Measurements from ENCODE around the gene BRD4.

BRD4 gene

GRCh38 chr19:15307169-15307568 is 25.2 kb downstream of the BRD4 start:
- Histone ChIP-seq H3K9me3 (ENCODE audit: control insufficient read depth, insufficient read depth, low read depth, low read length) (peaks cover 5% of the 10 kb centered on the region; the same call in 1 of the 2 replicates), H3K36me3 (ENCODE audit: control insufficient read depth, insufficient read depth, low read length) (peaks cover 4% of the 10 kb centered on the region; the same call in 1 of the 2 replicates), H3K4me1 (ENCODE audit: control insufficient read depth, insufficient read depth, low read length) (0 out of 2 replicates have a peak, but pooled peaks cover 3% of the 10 kb centered on the region), H3K27ac (ENCODE audit: low read depth, low read length) (no peak overlapping the region), H3K27me3 (ENCODE audit: control insufficient read depth, insufficient read depth, low read length) (no peaks in the 10 kb centered on the region), H3K4me3 (ENCODE audit: low read depth, low read length) (no peak overlapping the region), H3K9ac (ENCODE audit: low read length) (no peak overlapping the region)

- Histone ChIP-seq H3K9ac (ENCODE audit: low read length) (no peak overlapping the region), H3K27ac (ENCODE audit: low read depth, low read length) (no peak overlapping the region), H3K27me3 (ENCODE audit: control insufficient read depth, insufficient read depth, low read length) (no peaks in the 10 kb centered on the region), H3K9me3 (ENCODE audit: control insufficient read depth, insufficient read depth, low read depth, low read length) (peaks cover 5% of the 10 kb centered on the region; the same call in 1 of the 2 replicates), H3K4me3 (ENCODE audit: low read depth, low read length) (no peak overlapping the region), H3K4me1 (ENCODE audit: control insufficient read depth, insufficient read depth, low read length) (0 out of 2 replicates have a peak, but pooled peaks cover 3% of the 10 kb centered on the region), H3K36me3 (ENCODE audit: control insufficient read depth, insufficient read depth, low read length) (peaks cover 4% of the 10 kb centered on the region; the same call in 1 of the 2 replicates)
Measured at GRCh38 chr19:15305582-15306334, 26.6 kb downstream of the BRD4 start.

GRCh38 chr19:15304140-15304705 is 28.1 kb downstream of the BRD4 start:
- Histone ChIP-seq H3K27ac (ENCODE audit: low read depth, low read length) (no peak overlapping the region), H3K9me3 (ENCODE audit: control insufficient read depth, insufficient read depth, low read depth, low read length) (peaks cover 3% of the 10 kb centered on the region; the same call in 1 of the 2 replicates)

GRCh38 chr19:15303105-15303780 is 29.1 kb downstream of the BRD4 start:
- peaks cover 17% of the 10 kb centered on the region for H3K4me1 ChIP-seq (ENCODE audit: control insufficient read depth, insufficient read depth, low read length)
- no peak overlapping the region for H3K9ac ChIP-seq (ENCODE audit: low read length)
- peaks cover 4% of the 10 kb centered on the region; the same call in 1 of the 2 replicates for H3K36me3 ChIP-seq (ENCODE audit: control insufficient read depth, insufficient read depth, low read length)
- no peaks in the 10 kb centered on the region for H3K27me3 ChIP-seq (ENCODE audit: control insufficient read depth, insufficient read depth, low read length)
- no peak overlapping the region for H3K27ac ChIP-seq (ENCODE audit: low read depth, low read length)
- H3K9me3 ChIP-seq (ENCODE audit: control insufficient read depth, insufficient read depth, low read depth, low read length) = peaks cover 3% of the 10 kb centered on the region; the same call in 1 of the 2 replicates
- H3K4me3 ChIP-seq (ENCODE audit: low read depth, low read length) = no peak overlapping the region

More at GRCh38 chr19:15304140-15304705, 28.1 kb downstream of the BRD4 start:
- Histone ChIP-seq H3K27me3 (ENCODE audit: control insufficient read depth, insufficient read depth, low read length) (no peaks in the 10 kb centered on the region), H3K4me1 (ENCODE audit: control insufficient read depth, insufficient read depth, low read length) (peaks cover 9% of the 10 kb centered on the region), H3K4me3 (ENCODE audit: low read depth, low read length) (no peak overlapping the region), H3K9ac (ENCODE audit: low read length) (no peak overlapping the region), H3K36me3 (ENCODE audit: control insufficient read depth, insufficient read depth, low read length) (peaks cover 4% of the 10 kb centered on the region; the same call in 1 of the 2 replicates)

GRCh38 chr19:15300533-15301197 is 31.7 kb downstream of the BRD4 start:
- Histone ChIP-seq H3K9ac (ENCODE audit: low read length) (no peak overlapping the region), H3K27me3 (ENCODE audit: control insufficient read depth, insufficient read depth, low read length) (no peaks in the 10 kb centered on the region), H3K4me3 (ENCODE audit: low read depth, low read length) (no peak overlapping the region), H3K36me3 (ENCODE audit: control insufficient read depth, insufficient read depth, low read length) (peaks cover 10% of the 10 kb centered on the region; the same call in 1 of the 2 replicates), H3K27ac (ENCODE audit: low read depth, low read length) (no peak overlapping the region), H3K9me3 (ENCODE audit: control insufficient read depth, insufficient read depth, low read depth, low read length) (no peaks in the 10 kb centered on the region), H3K4me1 (ENCODE audit: control insufficient read depth, insufficient read depth, low read length) (peaks cover 33% of the 10 kb centered on the region)

DNA sequence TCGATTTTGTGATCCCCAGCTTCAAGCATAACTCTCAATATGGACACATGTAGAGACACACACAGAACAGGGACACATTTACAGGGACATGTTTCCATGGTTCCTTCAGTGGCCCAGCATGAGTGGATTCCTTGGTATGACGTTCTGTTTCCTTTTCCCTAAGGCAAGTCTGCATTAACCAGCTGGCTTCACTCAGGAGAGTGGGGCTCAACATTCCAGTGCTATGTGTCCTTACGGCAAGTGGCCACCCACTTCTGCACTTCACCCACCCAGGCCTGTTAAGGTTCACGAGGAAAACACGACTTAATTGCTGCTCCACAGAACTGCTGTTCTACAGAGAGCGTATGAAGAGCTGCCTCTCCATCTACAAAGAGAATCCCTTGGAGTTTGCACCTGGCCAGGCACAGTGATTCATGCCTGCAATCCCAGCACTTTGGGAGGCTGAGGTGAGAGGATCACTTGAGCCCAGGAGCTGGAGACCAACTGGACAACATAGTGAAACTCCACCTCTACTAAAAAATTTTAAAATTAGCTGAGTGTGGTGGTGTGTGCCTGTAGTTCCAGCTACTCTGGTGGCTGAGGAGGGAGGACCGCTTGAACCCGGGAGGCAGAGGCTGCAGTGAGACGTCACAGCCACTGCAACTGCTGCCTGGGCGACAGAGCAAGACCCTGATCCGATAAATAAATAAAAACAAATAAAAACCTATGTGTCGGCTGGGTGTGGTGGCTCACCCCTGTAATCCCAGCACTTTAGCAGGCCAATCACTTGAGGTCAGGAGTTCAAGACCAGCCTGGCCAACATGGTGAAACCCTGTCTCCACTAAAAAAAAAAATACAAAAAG is 32.5 kb downstream of the BRD4 start:
- Histone ChIP-seq H3K9me3 (ENCODE audit: control insufficient read depth, insufficient read depth, low read depth, low read length) (no peaks in the 10 kb centered on the region), H3K27me3 (ENCODE audit: control insufficient read depth, insufficient read depth, low read length) (no peaks in the 10 kb centered on the region), H3K27ac (ENCODE audit: low read depth, low read length) (no peak overlapping the region), H3K4me3 (ENCODE audit: low read depth, low read length) (no peak overlapping the region), H3K4me1 (ENCODE audit: control insufficient read depth, insufficient read depth, low read length) (peaks cover 39% of the 10 kb centered on the region), H3K9ac (ENCODE audit: low read length) (no peak overlapping the region), H3K36me3 (ENCODE audit: control insufficient read depth, insufficient read depth, low read length) (peaks cover 10% of the 10 kb centered on the region; the same call in 1 of the 2 replicates)

GRCh38 chr19:15298847-15299567 is 33.3 kb downstream of the BRD4 start:
- H3K4me3 ChIP-seq (ENCODE audit: low read depth, low read length) = no peak overlapping the region
- no peak overlapping the region for H3K27ac ChIP-seq (ENCODE audit: low read depth, low read length)
- H3K27me3 ChIP-seq (ENCODE audit: control insufficient read depth, insufficient read depth, low read length) = no peaks in the 10 kb centered on the region
- H3K9me3 ChIP-seq (ENCODE audit: control insufficient read depth, insufficient read depth, low read depth, low read length) = no peaks in the 10 kb centered on the region
- H3K9ac ChIP-seq (ENCODE audit: low read length) = no peak overlapping the region
- H3K4me1 ChIP-seq (ENCODE audit: control insufficient read depth, insufficient read depth, low read length) = peaks cover 47% of the 10 kb centered on the region
- H3K36me3 ChIP-seq (ENCODE audit: control insufficient read depth, insufficient read depth, low read length) = peaks cover 10% of the 10 kb centered on the region; the same call in 1 of the 2 replicates

- H3K9ac ChIP-seq (ENCODE audit: low read length) = no peak overlapping the region
- no peak overlapping the region for H3K27ac ChIP-seq (ENCODE audit: low read depth, low read length)
- peaks cover 57% of the 10 kb centered on the region for H3K4me1 ChIP-seq (ENCODE audit: control insufficient read depth, insufficient read depth, low read length)
- no peaks in the 10 kb centered on the region for H3K27me3 ChIP-seq (ENCODE audit: control insufficient read depth, insufficient read depth, low read length)
- H3K4me3 ChIP-seq (ENCODE audit: low read depth, low read length) = no peak overlapping the region
- H3K36me3 ChIP-seq (ENCODE audit: control insufficient read depth, insufficient read depth, low read length) = peaks cover 10% of the 10 kb centered on the region; the same call in 1 of the 2 replicates
- H3K9me3 ChIP-seq (ENCODE audit: control insufficient read depth, insufficient read depth, low read depth, low read length) = no peaks in the 10 kb centered on the region
Measured at GRCh38 chr19:15297416-15298224, 34.7 kb downstream of the BRD4 start.

DNA sequence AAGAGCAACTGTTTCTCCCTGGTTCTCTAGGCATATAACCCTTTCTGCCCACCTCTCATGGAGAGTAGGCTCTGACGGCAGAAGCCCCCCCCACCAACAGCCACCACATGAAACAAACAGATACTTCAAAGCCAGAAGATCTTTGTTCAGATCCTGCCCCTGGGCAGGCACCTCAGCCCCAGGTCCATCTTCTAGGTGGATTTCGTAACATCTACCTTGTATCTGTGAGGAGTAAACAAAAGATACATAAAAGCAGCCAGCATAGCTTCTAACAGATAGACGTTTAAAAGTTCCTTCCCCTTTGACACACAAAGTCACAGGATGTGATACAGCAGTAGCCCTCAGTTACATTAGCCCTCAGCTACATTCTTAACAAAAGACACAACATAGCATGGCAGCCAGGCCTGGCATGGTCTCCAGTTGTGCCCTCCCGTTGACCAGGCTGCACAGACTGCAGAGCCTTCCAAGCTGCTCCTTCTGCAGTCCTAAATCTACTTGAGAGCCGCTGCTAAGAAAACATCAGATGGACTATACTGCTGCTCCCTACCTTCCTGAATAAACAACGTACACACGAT is 35.4 kb downstream of the BRD4 start:
- H3K27ac ChIP-seq (ENCODE audit: low read depth, low read length) = no peak overlapping the region
- no peak overlapping the region for H3K9ac ChIP-seq (ENCODE audit: low read length)
- peaks cover 61% of the 10 kb centered on the region for H3K4me1 ChIP-seq (ENCODE audit: control insufficient read depth, insufficient read depth, low read length)
- H3K9me3 ChIP-seq (ENCODE audit: control insufficient read depth, insufficient read depth, low read depth, low read length) = no peaks in the 10 kb centered on the region
- H3K27me3 ChIP-seq (ENCODE audit: control insufficient read depth, insufficient read depth, low read length) = no peaks in the 10 kb centered on the region
- H3K4me3 ChIP-seq (ENCODE audit: low read depth, low read length) = no peak overlapping the region
- H3K36me3 ChIP-seq (ENCODE audit: control insufficient read depth, insufficient read depth, low read length) = peaks cover 10% of the 10 kb centered on the region; the same call in 1 of the 2 replicates
